Retinal pigment epithelial cell (primary cell): ENCODE data around the gene OSBPL6.
"Not testable (repeated sequence)": the region's sequence is repeated elsewhere in the genome, so short reads cannot be mapped to it uniquely, and the experiment has no call there.

Source experiments
- DNase-seq: peaks from one replicate; pipeline ENCODE4 v3.0.0-alpha.2; 2010; ENCODE audit warnings: low read depth
- H3K4me3 ChIP-seq: 2 replicates; pipeline ENCODE4 v1.5.1; 2011; ENCODE audit warnings: mild to moderate bottlenecking, low read length, control low read depth, moderate library complexity
- CTCF ChIP-seq: conservative IDR thresholded peaks from 2 replicates; pipeline ENCODE4 v1.5.1; 2011; ENCODE audit warnings: low read depth, low read length, control low read depth, inconsistent platforms

Gene OSBPL6

GRCh38 chr2:178331474-178332432, 137.4 kb downstream of the OSBPL6 start:
- no peak overlapping the region for H3K4me3 ChIP-seq
- TF ChIP-seq CTCF = no peak
- DNase-seq = no peak

GRCh38 chr2:178333851-178334250, 139.5 kb downstream of the OSBPL6 start:
- no peak for DNase-seq
- no peak overlapping the region for H3K4me3 ChIP-seq
- no peak for TF ChIP-seq CTCF

GRCh38 chr2:178335230-178335629, 140.9 kb downstream of the OSBPL6 start:
- DNase-seq = no peak
- no peak for TF ChIP-seq CTCF
- no peak overlapping the region for H3K4me3 ChIP-seq

DNA sequence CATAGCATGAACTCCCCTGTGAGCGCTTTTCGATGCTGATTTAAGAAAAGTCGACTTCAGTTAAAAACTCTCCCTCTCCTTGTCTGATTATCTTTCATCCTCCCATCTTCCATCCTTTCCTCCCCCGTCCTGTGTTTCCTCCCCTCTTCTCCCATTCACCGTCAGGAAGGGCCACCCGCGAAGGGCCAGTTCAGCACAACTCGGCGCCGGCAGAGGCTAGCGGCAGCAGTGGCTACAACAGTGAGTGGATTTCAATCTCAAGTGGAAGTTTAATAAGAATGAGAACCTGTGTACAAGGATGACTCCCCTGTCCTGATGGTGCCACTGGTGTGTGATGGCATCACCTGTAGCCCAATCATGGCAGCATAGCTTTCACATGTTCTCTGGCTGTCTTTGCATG, 149.8 kb downstream of the OSBPL6 start:
- no peak for TF ChIP-seq CTCF
- no peak overlapping the region for H3K4me3 ChIP-seq
- no peak for DNase-seq

DNA sequence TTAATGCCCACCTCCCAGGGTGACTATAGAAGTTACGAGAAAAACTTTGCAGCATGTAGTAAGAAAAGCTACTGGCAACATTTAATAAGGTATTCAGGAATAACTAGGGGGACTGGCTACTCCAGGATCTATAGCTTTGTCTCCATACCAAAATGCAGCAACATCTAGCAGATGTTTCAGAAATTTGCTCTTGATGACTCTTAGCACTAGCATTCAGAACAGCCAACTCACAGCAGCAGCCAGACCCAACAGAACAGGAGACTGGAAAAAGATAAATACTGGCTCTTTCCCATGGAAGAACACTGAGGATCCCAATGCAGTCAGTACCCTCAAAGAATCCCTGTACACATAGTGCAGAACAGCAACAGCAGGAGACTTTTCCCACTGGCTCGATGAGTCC, 151.6 kb downstream of the OSBPL6 start:
- no peak for TF ChIP-seq CTCF
- no peak overlapping the region for H3K4me3 ChIP-seq
- no peak for DNase-seq

GRCh38 chr2:178350051-178350450, 155.7 kb downstream of the OSBPL6 start:
- no peak overlapping the region for H3K4me3 ChIP-seq
- DNase-seq = no peak
- no peak for TF ChIP-seq CTCF

DNA sequence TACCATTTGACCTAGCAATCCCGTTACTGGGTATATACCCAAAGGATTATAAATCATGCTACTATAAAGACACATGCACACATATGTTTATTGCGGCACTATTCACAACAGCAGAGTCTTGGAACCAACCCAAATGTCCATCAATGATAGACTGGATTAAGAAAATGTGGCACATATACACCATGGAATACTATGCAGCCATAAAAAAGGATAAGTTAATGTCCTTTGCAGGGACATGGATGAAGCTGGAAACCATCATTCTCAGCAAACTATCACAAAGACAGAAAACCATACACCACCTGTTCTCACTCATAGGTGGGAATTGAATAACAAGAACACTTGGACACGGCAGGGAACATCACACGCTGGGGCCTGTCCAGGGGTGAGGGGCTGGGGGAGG, 163.4 kb downstream of the OSBPL6 start:
- not testable (repeated sequence) for DNase-seq, H3K4me3 ChIP-seq
